ENCODE results near the gene SOCS7.

- TF ChIP-seq CTCF (IDR thresholded peaks at IDR 0.05) = no peak
- no peak for TF ChIP-seq ZFX (IDR thresholded peaks at IDR 0.05; ENCODE audit: borderline replicate concordance)
Measured at GRCh38 chr17:38350035-38350434, 1.6 kb upstream of the SOCS7 start.
